Heart left ventricle (tissue), 13 donors: ENCODE data around the gene IKZF3.

Experiments
- CTCF ChIP-seq, 12 donors: fragments of 200-600 bp; sonication (generic) in 4 of 12; IDR thresholded peaks; one replicate each; pipeline versions ENCODE4 v1.5.0 to v1.8.0; 2018 to 2022; ENCODE audit warnings: antibody characterized with exemption in 12 of 12, mild to moderate bottlenecking in 5 of 12
- POLR2A ChIP-seq, 2 donors: fragments of 450-650 bp; IDR thresholded peaks; one replicate each; pipeline ENCODE4 v1.6.1; 2017; ENCODE audit warnings: antibody characterized with exemption in 2 of 2, mild to moderate bottlenecking in 2 of 2, moderate library complexity in 2 of 2
- donor health status: ischemic (EF 13 %, LVEDD 7.1; RV severe dilation, severe dysfunction).
- donor health status: DM: no; HTN: yes; CAD: no.
- donor health status: DM: no; HTN: no; CAD: no.
- donor health status: ischemic (EF 25% LVEDD 6.9; RV normal size, moderate dysfunction).
- donor health status: ischemic (EF 25% LVEDD 5.7; RV mildly dilated, moderate dysfunction).
- donor health status: ischemic (EF 35%, LVEDD 5.7; RV mildly dilated, moderate dysfunction).
- donor health status: nonischemic (EF 11% LVEDD 7.7; RV severe dilation, severe dysfunction).
- donor health status: DM: yes; HTN: yes; CAD: no.
- donor health status: PGD.
- donor health status: ischemic (EF 29% LVEDD 5.4; RV normal size, mild dysfunction).
- donor health status: nonischemic (EF 23%, LVEDD 6.1; RV moderate dilation, normal function).

GRCh38 chr17:39810939-39811728, 53.0 kb downstream of the IKZF3 start:
- no peak for TF ChIP-seq CTCF (IDR thresholded peaks at IDR 0.05)
- TF ChIP-seq POLR2A (IDR thresholded peaks at IDR 0.05) = no peak
